Fibroblast of gingiva (primary cell): ENCODE measurements around the gene PTGIS.
"Not testable (repeated sequence)": the region's sequence is repeated elsewhere in the genome, so short reads cannot be mapped to it uniquely, and the experiment has no call there.

ENCODE experiments used
- DNase-seq: peaks from one replicate; pipeline ENCODE4 v3.0.0-alpha.2; 2011; ENCODE audit warnings: low read depth

Gene PTGIS

GRCh38 chr20:49579874-49580812, 12.2 kb upstream of the PTGIS start:
- peak; percentile 85 for DNase-seq

GRCh38 chr20:49579195-49579594, 11.3 kb upstream of the PTGIS start:
- no peak for DNase-seq

DNA sequence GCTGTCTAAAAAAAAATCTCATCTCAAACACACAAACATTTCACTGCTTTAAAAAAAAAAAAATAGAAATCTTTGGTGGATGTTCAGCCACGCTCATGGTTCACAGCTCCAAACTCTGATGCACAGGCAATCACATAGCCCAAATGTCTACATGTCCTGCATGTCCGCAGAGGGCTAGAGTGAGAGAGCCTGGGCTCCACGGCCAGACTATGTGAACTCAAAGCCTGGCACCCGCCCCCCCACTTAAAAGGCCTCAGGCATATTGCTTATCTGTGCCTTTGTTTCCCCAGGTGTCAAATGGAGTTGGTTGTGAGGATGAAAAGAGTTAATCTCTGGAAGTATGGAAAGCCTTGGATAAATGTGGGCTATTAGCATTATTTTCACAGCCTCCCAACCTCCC, 10.5 kb upstream of the PTGIS start:
- no peak for DNase-seq

GRCh38 chr20:49575551-49576060, 7.7 kb upstream of the PTGIS start:
- no peak for DNase-seq

GRCh38 chr20:49573900-49574416, 6.0 kb upstream of the PTGIS start:
- no peak for DNase-seq

DNA sequence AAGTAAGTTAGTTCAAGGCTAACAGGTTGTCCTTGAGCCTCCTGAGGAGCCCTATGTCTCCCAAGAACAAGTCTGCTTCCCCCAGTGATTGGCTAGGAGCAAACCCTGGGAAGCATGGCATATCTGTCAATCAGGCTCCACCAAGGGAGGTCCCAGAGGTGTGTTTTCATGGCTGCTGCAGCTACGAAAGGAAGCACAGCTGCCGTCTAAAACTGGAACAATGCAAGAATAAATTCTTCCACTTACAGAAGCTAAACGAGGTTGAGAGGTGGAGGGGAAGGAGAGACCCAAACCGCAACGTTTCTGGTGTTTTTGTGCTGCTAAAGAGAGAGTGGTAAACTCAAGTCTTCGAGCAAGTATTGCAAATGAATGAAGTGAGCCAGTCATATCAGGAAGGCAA, 4.9 kb upstream of the PTGIS start:
- DNase-seq: no peak

DNA sequence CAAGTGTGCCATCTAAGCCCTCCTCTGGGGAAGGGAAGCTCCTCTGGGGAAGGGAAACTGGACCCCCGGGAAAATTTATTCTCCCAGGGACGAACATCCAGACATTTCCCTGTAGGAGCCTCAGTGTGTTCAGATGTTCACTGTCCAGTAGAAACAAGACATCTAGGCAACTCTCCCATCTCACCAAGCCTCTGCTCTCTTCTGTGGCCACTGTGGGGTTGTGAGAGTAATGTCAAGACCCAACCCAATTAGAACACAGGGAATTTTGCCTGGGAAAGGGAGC, 3.6 kb upstream of the PTGIS start:
- DNase-seq: no peak

GRCh38 chr20:49570828-49571552, 3.1 kb upstream of the PTGIS start:
- DNase-seq: no peak

- no peak for DNase-seq
These were observed 2.4 kb upstream of the PTGIS start for GRCh38 chr20:49570161-49570827.

- no peak for DNase-seq
These were observed 1.6 kb upstream of the PTGIS start for GRCh38 chr20:49569411-49570115.

DNA sequence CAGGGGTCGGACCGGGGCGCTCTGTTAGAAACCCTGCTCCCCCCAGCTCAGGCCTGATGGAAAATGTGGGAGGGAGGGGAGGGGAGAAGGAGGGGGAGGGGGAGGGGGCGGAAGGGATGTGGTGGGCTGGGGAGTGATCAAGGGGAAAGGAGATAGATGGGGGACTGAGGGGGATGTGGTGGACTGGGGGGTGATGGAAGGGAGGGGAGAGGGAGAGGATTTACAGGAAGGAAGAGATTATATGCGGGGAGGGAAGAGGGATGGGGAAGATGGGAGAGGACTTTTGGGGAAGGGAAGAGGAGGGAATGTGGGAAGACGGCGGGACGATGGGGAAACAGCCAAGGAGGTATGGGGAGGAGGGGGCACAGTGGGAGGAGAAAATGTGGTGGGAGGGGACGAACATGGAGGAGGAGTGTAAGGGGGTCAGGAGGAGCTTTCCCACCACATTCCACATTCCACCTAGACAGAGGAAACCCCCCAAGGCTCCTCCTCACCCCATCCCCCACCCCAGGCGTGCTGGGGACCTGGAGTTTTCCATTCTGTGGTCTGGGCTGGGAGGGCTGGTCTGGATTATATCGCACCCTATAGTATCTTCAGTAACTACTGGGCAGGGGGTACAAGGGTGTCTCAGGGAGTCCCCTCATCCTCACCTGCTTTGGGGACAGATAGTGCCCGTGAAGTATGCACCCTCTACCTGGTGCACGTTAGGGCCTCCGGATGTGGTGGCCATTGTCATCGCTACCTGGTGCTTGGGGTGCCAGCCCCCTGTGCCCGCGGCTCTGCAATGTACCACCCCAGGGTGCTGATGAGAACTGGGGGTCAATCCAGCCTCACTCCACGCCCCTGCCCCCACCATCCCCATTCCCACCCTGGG, 578 bp upstream of the PTGIS start:
- DNase-seq: no peak

DNA sequence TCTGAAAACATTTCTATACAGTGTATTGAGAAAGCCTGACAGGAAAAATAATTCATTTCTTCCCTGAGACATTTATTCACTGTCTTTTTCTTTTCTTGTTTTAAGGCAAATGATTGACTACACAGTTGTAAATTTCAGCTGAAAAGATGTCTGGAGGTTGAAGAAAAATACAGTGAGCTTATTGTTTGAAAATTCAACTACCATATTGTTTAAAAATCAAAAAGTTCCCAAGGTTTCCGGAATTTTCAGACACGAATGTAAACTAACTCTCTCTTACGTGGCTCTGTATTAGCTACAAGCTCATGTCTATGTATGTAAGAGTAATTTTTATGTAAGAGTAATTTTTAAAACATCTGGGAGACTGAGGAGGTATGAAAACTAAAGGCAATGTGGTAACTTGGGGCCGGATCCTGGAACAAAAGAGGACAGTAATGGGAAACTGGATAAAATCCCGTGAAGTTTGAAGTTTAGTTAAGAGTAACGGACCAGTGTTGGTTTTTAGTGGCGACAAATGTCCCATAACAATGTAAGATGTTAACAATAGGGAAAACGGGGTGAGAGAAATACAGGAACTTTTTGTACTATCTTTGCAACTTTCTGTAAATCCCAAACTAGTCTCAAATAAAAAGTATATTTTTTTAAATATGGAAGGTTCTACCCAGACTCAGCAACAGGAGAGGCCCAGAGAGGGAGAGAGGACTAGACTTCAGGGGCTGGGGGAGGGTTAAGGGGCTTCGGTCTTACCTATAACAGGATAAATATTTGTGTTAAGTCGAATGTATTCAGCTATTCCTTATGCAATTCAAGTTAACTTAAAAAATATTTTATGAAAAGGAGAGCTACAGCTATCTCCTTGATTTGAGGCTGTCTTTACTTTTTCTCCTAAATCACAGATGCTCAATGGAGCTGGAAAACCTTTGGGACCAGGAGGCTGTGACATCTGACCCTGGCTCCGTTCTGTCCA, 1.3 kb downstream of the PTGIS start:
- no peak for DNase-seq

- DNase-seq: not testable (repeated sequence)
These were observed 2.9 kb downstream of the PTGIS start for GRCh38 chr20:49564991-49565390.

- no peak for DNase-seq
These were observed 4.6 kb downstream of the PTGIS start for GRCh38 chr20:49563015-49563980.

GRCh38 chr20:49562311-49563014, 5.5 kb downstream of the PTGIS start:
- peak; percentile 66 for DNase-seq

DNA sequence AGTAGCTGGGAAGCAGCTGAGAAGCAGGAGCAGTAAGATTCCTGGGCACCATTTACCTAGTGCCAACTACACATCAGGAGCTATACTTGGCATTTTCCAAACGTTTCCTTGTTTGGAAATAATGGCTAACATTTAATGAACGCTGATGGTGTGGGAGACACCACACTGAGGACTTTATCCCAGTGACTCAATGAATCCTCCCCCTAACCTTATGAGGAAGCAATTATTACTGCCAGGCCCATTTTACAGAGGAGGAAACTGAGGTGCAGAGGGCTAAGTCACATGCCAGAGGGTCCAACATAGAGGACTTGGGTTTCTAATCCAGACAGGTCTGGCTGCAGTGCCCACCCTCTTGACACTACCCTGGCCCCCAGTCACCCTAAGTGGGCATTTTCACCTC, 6.1 kb downstream of the PTGIS start:
- DNase-seq: no peak

DNA sequence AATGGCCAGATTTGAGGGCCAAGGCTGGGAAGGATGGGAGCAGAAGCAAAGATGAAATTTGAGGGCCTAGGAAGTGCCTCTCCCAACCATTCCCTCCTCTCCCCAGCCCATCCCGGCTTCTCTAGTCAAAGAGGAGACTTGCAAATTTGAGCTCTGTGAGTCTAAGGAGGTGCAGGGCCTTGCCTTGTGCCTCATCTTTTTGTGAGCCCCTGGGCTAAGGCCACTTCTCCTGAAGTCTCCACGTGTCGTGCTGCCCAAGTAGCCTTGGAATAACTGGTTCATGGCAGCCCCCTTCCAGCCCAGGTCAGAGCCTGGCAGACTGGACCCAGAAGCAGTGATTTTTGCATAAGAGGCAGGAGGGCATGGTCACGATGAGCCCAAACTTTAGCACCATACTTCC, 6.7 kb downstream of the PTGIS start:
- no peak for DNase-seq

- DNase-seq: no peak
These were observed 7.3 kb downstream of the PTGIS start for GRCh38 chr20:49560646-49561045.
